ENCODE measurements around the gene NADK2. TPM values are rescaled to one million over a fixed set of nuclear protein-coding genes. Genes with fewer than 3 reads are reported as not detected.
"Not testable (repeated sequence)": the region's sequence is repeated elsewhere in the genome, so short reads cannot be mapped to it uniquely, and the experiment has no call there.

NADK2 gene
- polyA plus RNA-seq, 1 of the 3 experiments (the other 2 are of a cell fraction), result 7.6 TPM

DNA sequence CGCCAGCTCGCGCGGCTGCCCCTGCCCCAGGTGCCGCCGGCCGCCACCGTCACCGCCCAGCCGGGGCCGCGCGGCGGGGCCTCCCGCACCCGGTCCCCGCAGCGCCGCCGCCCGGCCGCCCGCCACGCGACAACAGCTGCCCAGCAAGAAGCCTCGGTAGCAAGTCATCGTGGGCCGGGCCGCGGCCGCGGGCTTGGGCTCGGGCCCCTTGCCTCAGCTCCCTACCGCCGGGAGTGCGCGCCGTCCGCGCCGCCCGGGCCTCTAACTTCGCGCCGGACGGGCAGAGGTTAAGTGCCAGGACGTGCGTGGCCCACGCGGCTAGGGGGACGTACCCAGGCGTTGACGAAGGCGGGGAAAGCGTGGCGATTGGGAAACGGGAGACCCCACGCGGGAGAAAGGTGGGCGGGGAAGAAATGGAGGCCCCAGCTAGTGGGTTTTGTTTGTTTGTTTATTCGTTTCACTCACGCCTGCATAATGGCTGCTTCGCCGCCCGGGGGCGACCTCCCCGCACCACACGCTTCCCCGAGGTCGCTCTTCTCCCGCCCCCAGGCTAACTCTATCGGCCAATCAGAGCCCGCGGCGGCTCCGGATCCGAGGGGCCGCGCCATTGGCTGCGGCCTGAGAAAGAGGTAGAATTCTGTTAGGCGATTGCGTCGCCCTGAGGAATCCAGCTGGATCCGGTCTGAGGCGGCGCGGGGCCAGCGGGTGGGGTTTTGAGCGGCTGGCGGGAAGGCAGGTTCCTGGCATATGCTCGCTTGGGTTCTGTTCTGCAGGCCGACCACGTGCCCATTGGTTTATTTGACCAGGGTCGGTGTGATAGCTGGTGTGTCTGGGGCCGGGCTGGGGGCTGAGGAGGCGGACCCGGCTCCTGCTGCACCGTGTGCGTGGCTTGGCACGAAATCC is at the start of gene NADK2 (continued):
- TF ChIP-seq YY1 (IDR thresholded peaks at IDR 0.05; ENCODE audit: low read depth) (0 out of 2 replicates have a peak, but pooled peaks have one; percentile 62), SMC3 (IDR thresholded peaks at IDR 0.05; ENCODE audit: low read depth, low read length) (no peak; the same call in 1 of the 2 replicates)

DNA sequence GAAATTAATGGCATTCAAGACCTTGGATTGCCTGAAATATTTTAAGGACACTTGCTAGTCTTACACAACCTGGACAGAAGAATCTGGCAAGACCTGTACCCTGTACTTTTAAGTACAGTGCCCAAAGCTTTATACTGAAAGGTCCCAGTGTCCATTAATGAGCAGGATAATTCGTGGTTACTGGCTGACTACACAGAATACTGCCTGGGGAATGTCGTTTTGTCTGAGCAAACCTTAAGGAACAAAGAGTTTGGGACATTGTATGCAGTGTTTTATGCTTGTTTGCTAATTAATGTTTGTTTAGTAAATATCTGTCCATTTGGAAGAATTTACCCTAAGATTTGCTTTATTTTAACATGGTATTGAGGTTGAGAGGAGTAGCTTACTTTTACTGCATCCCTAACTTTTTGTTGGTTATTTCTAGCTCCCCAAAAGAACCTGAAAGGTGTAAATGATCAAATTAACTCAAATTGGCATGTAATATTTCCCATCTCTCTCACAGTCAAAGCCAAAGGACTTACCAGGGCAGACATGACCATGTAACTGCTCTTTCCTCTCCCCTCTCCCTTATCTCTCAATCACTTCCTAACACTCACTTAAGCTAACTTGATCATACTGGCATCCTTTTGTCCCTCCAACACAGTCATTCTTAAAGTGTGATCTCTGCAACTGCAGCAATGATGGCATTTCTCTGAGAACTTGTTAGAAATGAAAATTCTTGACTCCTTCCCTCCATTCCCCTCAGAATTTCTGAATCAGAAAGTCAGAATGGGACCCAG is 44.3 kb upstream of the NADK2 start:
- no peak for DNase-seq
- POLR2A ChIA-PET, result no interaction called here
- no peaks in the 10 kb centered on the region for H3K79me2 ChIP-seq (ENCODE audit: insufficient read depth)
- no peak overlapping the region for H3K4me2 ChIP-seq
- H3F3A ChIP-seq (replicated peaks; ENCODE audit: insufficient read depth), result no peaks in the 10 kb centered on the region
- TF ChIP-seq GABPA (IDR thresholded peaks at IDR 0.05; ENCODE audit: low read depth) (no peak), RXRA (IDR thresholded peaks at IDR 0.05; ENCODE audit: borderline replicate concordance, low read depth) (no peak), SIN3A (IDR thresholded peaks at IDR 0.05; ENCODE audit: borderline replicate concordance, low read depth, low read length) (no peak), TAF1 (IDR thresholded peaks at IDR 0.05; ENCODE audit: borderline replicate concordance, low read depth, low read length) (no peak), NRF1 (IDR thresholded peaks at IDR 0.05; ENCODE audit: low read depth, low read length) (no peak), FOSL2 (IDR thresholded peaks at IDR 0.05; ENCODE audit: borderline replicate concordance, low read depth) (no peak), TEAD4 (IDR thresholded peaks at IDR 0.05; ENCODE audit: borderline replicate concordance, insufficient read depth) (no peak), RAD21 (IDR thresholded peaks at IDR 0.05; ENCODE audit: low read length) (no peak), GATA2 (CRISPR knock-in tag; IDR thresholded peaks at IDR 0.05) (no peak), EP300 (IDR thresholded peaks at IDR 0.05; ENCODE audit: borderline replicate concordance in 1 of 2, low read depth in 1 of 2, low read length in 1 of 2) (no peak), MEF2A (IDR thresholded peaks at IDR 0.05; ENCODE audit: borderline replicate concordance, low read depth) (no peak)
- TF ChIP-seq, protein P1, sequence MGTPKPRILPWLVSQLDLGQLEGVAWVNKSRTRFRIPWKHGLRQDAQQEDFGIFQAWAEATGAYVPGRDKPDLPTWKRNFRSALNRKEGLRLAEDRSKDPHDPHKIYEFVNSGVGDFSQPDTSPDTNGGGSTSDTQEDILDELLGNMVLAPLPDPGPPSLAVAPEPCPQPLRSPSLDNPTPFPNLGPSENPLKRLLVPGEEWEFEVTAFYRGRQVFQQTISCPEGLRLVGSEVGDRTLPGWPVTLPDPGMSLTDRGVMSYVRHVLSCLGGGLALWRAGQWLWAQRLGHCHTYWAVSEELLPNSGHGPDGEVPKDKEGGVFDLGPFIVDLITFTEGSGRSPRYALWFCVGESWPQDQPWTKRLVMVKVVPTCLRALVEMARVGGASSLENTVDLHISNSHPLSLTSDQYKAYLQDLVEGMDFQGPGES (IDR thresholded peaks at IDR 0.05; ENCODE audit: low read depth, low read length), result no peak
- TF ChIP-seq, protein P2, sequence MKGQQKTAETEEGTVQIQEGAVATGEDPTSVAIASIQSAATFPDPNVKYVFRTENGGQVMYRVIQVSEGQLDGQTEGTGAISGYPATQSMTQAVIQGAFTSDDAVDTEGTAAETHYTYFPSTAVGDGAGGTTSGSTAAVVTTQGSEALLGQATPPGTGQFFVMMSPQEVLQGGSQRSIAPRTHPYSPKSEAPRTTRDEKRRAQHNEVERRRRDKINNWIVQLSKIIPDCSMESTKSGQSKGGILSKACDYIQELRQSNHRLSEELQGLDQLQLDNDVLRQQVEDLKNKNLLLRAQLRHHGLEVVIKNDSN (IDR thresholded peaks at IDR 0.05; ENCODE audit: borderline replicate concordance, low read depth), result no peak
- TF ChIP-seq, protein P3, sequence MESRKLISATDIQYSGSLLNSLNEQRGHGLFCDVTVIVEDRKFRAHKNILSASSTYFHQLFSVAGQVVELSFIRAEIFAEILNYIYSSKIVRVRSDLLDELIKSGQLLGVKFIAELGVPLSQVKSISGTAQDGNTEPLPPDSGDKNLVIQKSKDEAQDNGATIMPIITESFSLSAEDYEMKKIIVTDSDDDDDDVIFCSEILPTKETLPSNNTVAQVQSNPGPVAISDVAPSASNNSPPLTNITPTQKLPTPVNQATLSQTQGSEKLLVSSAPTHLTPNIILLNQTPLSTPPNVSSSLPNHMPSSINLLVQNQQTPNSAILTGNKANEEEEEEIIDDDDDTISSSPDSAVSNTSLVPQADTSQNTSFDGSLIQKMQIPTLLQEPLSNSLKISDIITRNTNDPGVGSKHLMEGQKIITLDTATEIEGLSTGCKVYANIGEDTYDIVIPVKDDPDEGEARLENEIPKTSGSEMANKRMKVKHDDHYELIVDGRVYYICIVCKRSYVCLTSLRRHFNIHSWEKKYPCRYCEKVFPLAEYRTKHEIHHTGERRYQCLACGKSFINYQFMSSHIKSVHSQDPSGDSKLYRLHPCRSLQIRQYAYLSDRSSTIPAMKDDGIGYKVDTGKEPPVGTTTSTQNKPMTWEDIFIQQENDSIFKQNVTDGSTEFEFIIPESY (IDR thresholded peaks at IDR 0.05; ENCODE audit: borderline replicate concordance, low read depth), result no peak
- no peaks in the 10 kb centered on the region for H4K20me1 ChIP-seq (ENCODE audit: insufficient read depth)
- H3K9me2 ChIP-seq, result no peaks in the 10 kb centered on the region
- H3K27me3 ChIP-seq (ENCODE audit: insufficient read depth), result no peaks in the 10 kb centered on the region
- H3K9ac ChIP-seq, result no peak overlapping the region
- H2AFZ ChIP-seq (ENCODE audit: low read depth), result no peak overlapping the region
- H3K4me1 ChIP-seq (ENCODE audit: control insufficient read depth in 1 of 2, insufficient read depth in 2 of 2, low read depth in 1 of 2, low read length in 1 of 2), result no peaks in the 10 kb centered on the region
- no peak overlapping the region for H3K4me3 ChIP-seq (ENCODE audit: low read depth in 2 of 2, low read length in 1 of 2)
- H3K27ac ChIP-seq (ENCODE audit: low read depth in 2 of 2, low read length in 1 of 2), result no peak overlapping the region
- H3K36me3 ChIP-seq (replicated peaks in 1 of 2; ENCODE audit: control insufficient read depth in 1 of 2, insufficient read depth in 2 of 2, low read length in 1 of 2), result no peaks in the 10 kb centered on the region
- WGBS (ENCODE audit: low lambda C conversion rate), result 0% methylated on average over 2 of the region's 2 CpGs
- CTCF ChIA-PET, result interaction anchor here (1.4 to 2.5 kb wide), 2 partner anchors 20 to 207 kb away, joined by 4 to 7 read pairs; no protein-coding TSS in a partner anchor
- H3K9me3 ChIP-seq, result no peaks in the 10 kb centered on the region

DNA sequence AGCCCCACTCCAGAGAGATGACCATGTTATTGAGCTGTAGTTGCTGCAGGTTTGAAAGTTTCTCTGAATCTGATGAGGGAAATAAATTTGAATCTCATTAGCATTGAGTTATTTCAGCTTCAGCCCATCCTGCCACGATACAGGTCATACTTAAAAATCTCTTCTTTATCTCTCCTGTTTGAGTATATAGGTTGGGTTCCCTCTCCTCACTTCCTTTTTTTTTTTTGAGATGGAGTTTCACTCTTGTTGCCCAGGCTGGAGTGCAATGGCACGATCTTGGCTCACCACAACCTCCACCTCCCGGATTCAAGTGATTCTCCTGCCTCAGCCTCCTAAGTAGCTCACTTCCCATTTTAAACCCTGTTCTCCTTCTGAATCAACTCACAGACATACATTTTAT is 42.0 kb upstream of the NADK2 start:
- H3K9me3 ChIP-seq; H3K79me2 ChIP-seq (ENCODE audit: insufficient read depth); H2AFZ ChIP-seq (ENCODE audit: low read depth); H3K4me2 ChIP-seq; H4K20me1 ChIP-seq (ENCODE audit: insufficient read depth); POLR2A ChIA-PET; H3K9ac ChIP-seq; H3K27me3 ChIP-seq (ENCODE audit: insufficient read depth); H3K27ac ChIP-seq (ENCODE audit: low read depth in 2 of 2, low read length in 1 of 2); H3K4me1 ChIP-seq (ENCODE audit: control insufficient read depth in 1 of 2, insufficient read depth in 2 of 2, low read depth in 1 of 2, low read length in 1 of 2); H3K36me3 ChIP-seq (replicated peaks in 1 of 2; ENCODE audit: control insufficient read depth in 1 of 2, insufficient read depth in 2 of 2, low read length in 1 of 2); H3K4me3 ChIP-seq (ENCODE audit: low read depth in 2 of 2, low read length in 1 of 2); DNase-seq; H3F3A ChIP-seq (replicated peaks; ENCODE audit: insufficient read depth); H3K9me2 ChIP-seq: not testable (repeated sequence)
- 68% methylated on average over 3 of the region's 3 CpGs for WGBS (ENCODE audit: low lambda C conversion rate)
- CTCF ChIA-PET, result interaction anchor here (1.3 kb wide), 1 partner anchor 22 kb away, joined by 4 read pairs; no protein-coding TSS in a partner anchor
